ENCODE data around the gene RDH16.

GRCh38 chr12:56990648-56991318 is 33.4 kb upstream of the RDH16 start:
- TF ChIP-seq CTCF (IDR thresholded peaks at IDR 0.05), result no peak
- no peak for TF ChIP-seq POLR2A (IDR thresholded peaks at IDR 0.05)
- no peak for TF ChIP-seq EP300 (IDR thresholded peaks at IDR 0.05)
- TF ChIP-seq POLR2AphosphoS5 (IDR thresholded peaks at IDR 0.05), result no peak
